HG03139 (cell line): ENCODE data around the gene GFER.
"Not testable (repeated sequence)": the region's sequence is repeated elsewhere in the genome, so short reads cannot be mapped to it uniquely, and the experiment has no call there.

Experiments used
- ATAC-seq: cut with Tn5 transposase; IDR thresholded peaks from one replicate; pipeline ENCODE4 v1.9.1; 2021; ENCODE audit not compliant: unreplicated experiment

Gene GFER

DNA sequence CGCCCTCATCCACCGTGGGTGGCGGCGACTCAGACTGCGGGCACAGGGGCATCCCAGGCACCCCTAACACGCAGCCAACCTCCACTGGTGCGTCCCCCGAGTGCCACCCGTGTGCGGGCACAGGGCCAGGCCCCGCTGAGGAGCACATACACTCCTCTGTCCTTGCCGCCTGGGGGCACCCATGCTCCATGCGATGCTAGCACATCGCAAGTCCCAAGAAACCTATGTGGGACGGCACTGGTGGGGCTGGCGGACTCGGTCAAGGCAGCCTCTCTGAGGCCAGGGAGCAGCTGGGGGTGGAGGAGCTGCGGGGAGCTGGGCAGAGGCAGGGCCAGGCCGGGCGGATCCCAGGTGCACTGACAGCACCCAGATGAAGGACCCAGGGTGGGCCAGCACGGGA lies 21.7 kb downstream of the GFER start:
- no peak for ATAC-seq

DNA sequence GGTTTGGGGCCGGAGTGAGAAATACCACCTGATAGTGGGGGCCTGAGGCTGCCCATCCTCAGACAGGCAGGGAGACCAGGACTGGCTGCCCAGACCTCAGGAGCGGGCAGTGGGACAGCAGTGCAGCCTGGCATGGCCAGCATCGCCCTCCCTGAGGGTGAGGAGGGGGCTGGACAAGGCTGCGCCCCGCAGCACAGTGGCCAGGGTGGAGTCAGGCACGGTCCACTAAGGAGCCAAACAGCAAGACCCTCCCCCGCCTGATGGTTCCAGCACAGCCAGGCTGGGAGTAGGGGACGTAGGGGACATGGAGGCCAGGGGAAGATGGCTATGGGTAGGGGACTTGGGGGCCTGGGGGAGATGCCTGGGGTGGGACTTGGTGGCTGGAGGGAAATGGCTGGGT lies 22.3 kb downstream of the GFER start:
- no peak for ATAC-seq

DNA sequence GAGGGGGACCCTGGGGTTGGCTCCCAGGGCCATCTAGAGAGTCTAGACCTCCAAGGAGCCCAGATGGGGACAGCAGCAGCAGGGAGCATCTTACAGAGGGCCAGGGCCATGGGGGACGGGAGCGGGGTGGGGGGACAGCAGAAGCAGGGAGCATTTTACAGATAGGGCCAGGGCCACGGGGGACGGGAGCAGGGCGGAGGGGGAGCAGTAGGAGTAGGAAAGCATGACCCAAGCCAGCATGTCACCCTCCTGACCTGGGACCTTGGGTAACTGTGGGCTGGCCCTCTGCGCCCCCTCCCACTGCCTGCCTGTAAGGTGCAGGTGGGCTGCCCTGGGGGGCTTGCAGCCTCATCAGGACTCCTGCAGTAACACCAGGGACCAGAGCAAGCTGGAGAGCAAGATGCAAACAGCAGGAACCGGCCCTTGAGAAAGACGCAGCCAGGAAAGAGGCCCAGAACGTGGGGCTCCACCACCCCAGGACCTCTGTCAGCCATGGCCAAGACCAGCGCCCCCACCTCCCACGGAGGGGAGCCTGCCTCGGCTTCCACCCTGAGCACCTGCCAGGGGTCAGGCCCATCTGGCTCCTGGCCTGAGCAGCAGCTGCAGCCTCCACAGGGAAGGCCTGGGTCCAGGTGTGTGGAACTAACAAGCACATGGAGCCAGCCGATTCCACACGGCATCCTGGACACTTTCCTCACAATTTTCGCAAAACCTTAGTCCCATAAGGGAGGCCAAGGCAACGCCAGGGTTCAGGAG lies 23.3 kb downstream of the GFER start:
- ATAC-seq: no peak

DNA sequence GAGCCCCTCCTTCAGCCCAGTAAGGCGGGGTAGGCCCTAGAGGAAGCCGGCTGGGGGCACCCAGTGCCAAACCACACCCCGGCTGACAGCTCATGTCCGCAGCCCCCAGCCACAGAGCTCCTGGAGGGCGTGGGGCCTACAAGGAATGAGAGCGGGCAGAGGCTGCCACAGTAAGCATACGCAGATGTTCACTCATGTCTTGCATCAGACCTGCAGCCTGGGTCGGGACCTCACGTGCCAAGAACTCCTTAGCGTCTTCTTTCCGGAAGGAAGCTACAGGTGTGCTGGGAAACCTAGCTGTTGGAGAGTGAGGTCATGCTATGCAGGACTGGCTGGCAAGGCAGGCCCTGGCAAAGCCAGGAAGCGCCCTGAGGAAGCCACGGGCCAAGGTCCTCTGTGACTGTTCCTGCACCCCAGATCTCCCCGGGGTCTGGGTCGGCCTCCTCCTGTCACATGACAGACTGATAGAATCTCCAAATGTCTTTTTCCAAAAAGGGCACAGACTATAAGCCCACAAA lies 24.1 kb downstream of the GFER start:
- no peak for ATAC-seq

DNA sequence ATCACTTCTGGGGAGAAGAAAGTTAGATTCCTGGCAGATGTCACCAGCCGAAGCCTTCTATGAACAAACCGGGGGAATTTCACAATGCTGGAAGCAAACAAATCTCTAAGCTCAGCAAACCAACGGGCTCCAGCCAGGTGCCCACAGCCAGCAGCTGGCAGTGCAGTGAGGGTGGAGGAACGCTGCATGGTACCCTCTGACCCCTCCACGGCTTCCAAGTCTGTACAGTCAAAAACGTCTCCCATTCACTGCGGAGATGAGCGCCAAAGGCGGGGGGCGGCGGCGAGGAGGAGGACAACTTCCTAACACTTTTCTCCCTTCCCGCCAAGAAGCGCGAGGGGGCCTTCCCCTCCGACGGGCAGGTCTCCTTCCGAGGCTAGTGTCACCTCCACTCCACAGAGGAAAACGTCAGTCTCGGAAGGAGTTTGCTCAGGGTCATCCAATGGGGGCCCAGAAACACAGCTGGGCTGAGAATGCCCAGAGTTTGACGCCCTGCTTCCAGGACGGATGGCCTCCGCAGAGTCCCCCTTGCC lies 24.7 kb downstream of the GFER start:
- ATAC-seq: no peak

DNA sequence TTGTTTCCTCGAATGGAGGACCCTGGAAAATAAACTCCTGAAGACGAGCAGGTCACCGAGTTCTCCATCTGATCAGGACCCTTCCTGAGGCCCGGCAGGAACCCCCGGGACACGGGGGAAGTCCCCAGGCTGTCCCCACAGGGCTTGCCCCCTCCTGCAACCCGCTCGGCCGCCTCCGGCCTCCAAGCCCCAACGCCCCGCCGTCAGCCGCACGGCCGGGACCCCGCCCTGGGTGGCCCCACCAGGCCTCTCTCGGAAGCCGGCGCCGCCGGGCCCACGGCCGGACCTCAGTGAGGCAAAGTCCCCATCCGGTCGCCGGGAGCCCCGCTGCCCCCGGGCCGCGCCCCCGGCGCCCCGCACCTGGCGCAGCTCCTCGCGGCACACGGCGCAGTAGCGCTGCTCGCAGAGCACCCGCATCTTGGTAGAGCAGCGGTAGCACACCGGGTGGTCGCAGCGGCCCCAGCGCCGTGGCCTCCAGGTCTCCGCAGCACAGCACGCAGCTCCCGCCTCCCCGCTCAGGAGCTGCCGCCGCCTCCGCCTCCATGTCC lies 25.2 kb downstream of the GFER start:
- peak; percentile 23 for ATAC-seq

DNA sequence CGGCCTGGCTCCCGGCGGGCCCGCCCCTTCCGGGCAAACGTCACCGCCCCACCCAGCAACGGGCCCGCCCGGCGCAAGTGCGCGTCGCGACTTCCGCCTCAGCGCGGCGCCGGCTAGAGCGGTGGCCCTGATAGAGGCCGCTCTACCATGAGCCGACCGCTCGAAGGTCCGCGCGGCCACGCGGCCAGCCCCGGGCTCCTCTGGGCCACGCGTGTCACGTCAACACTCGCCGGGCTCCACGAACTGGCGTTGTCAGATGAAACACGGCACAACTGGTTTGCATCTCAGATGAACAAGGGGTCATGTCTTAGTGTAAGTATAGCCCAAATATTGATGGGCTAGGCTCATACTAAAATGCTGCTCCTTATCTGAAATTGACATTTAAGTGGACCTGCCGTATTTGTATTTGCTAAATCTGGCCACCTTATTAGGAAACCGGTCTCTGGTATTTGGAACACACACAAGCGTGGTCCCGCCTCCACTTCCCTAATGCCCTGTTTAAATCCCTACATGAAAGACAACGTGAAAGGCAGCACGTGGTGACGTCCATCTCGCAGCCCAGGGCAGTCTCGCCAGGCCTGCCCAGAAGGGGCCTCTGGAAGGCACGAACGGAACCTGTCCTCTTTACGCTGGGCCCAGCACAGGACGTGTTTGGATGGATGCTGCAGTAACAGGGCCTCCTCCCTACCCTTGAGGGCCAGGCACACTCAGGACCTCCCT lies 26.0 kb downstream of the GFER start, which contains the start of gene ZNF598:
Gene ZNF598 (minus strand): TSS at position 31 of the 720 bp plus-strand sequence.
- peak; percentile 79 for ATAC-seq

DNA sequence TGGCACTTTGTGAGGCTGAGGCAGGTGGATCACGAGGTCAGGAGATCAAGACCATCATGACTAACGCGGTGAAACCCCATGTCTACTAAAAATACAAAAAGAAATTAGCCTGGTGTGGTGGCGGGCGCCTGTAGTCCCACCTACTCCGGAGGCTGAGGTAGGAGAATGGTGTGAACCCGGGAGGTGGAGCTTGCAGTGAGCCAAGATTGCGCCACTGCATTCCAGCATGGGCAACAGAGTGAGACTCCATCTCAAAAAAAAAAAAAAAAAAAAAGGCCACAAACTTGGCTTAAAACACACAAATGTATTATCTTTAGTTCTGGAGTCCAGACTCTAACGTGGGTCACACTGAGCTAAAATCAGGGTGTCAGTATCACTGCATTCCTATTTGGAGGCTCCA lies 27.7 kb downstream of the GFER start:
- not testable (repeated sequence) for ATAC-seq

DNA sequence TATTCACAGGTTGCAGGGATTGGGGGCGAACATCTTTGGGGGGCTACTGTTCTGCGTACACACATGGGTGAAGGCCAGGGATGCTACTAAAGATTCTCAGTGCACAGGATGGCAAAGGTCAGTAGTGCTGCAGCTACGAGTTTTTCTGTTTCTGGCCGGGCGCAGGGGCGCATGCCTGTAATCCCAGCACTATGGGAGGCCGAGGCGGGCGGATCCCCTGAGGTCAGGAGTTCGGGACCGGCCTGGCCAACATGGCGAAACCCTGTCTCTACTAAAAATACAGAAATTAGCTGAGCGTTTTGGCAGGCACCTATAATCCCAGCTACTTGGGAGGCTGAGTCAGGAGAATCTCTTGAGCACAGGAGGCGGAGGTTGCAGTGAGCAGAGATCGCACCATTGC lies 29.5 kb downstream of the GFER start:
- no peak for ATAC-seq

DNA sequence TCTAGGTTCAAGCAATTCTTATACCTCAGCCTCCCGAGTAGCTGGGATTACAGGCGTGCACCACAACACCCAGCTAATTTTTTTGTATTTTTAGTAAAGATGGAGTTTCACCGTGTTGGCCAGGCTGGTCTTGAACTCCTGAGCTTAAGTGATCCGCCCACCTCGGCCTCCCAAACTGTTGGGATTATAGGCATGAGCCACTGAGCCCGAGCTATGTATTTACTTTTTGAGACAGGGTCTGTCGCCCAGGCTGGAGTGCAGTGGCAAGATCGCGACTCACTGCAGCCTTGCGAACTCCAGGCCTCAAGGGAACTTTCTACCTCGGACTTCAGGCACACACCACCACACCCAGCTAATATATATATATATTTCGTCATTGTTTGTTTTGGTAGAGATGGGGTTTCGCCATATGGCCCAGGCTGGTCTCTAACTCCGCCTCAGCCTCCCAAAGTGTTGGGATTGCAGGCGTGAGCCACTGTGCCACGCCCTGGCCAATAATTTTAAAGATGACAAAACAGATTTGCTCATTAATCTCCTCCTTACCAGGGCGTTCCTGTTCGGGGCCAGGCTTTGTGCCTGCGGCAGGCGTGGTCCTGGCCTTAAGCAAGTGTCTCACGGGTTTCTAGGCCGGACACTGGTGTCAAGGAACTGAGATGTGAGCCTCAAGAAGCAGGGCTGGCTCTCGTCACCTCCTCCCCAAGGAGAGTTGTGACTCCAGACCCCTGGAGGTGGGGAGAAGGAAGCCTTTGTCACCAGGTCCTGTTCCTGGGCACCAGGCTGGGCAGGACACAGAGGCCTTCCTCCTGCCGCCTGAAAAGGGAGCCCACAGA lies 31.3 kb downstream of the GFER start:
- no peak for ATAC-seq

DNA sequence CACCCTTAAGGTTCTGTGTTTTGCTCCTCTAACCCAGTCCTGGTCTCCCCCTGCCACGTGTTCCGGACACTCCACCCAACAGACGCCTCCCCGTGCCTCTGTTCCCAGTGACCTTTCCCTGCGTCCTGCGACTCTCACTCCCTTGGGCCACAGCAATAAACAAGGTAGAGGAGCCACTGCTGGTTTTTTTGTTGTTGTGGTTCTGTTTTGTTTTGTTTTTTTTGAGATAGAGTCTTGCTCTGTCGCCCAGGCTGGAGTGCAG lies 31.9 kb downstream of the GFER start:
- no peak for ATAC-seq

DNA sequence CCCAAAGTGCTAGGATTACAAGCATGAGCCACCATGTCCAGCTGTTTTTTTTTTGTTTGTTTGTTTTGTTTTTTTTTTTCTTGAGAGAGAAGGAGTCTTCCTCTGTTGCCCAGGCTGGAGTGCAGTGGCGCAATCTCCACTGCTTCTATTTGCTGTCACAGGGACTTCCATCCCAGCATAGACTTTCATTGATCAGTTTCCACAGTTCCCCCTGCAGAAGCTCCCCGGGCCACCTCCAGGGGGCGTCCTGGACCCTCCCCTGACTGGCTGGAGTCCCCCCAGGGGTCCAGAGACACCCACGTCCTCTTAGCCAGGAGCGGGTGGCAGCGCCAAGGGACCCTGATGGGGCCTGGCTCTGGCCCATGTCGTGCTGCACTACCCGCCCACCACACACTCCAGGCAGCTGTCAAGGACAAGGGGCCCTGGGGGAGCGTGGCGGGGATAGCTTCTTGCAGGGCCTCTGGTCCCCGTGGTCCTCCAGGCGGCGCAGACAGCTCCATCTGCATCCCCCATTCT lies 32.5 kb downstream of the GFER start:
- no peak for ATAC-seq

DNA sequence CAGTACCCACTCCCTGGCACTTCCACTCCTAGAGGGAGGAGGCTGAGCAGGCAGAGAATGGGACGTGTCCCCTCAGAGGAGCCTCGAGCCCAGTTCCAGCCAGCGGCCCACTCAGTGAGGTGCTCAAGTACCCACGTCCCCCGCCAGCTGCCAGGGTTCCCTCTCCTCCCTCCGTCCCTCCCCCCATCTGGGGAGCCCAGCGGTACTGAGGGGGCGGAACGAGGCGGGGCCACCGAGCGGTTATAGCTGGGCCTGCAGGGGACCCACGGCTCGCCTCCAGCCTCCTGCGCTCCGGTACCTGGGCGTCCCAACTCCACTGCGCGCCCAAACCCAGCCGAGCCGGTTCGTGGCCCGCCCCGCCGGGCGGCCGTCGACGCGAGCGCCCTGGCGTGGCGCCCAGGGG lies 35.5 kb downstream of the GFER start, which contains the start of gene NPW:
Gene NPW (plus strand): TSS at position 268 of the 403 bp plus-strand sequence.
- no peak for ATAC-seq

DNA sequence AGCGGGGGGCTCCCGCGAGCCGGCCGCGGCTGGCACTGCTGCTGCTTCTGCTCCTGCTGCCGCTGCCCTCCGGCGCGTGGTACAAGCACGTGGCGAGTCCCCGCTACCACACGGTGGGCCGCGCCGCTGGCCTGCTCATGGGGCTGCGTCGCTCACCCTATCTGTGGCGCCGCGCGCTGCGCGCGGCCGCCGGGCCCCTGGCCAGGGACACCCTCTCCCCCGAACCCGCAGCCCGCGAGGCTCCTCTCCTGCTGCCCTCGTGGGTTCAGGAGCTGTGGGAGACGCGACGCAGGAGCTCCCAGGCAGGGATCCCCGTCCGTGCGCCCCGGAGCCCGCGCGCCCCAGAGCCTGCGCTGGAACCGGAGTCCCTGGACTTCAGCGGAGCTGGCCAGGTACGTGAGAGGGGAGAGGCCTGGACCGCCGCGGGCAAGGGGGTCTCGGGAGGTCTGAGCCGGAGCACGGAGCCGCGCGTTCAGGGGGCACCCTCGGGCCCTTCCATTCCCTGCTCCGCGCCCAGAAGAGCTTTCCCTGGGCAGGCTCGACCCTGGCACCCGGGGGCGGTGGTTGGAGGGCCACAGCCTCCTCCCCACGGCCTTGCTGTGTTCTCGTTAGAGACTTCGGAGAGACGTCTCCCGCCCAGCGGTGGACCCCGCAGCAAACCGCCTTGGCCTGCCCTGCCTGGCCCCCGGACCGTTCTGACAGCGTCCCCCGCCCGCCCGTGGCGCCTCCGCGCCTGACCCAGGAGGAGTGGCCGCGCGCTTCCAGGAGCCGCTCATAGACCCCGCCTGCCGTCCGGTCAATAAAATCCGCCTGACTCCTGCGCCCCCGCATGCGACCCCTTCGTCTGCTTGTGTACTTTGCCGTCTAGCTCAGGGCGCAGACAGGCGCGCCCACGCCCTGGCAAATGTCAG lies 36.2 kb downstream of the GFER start:
- ATAC-seq: no peak

DNA sequence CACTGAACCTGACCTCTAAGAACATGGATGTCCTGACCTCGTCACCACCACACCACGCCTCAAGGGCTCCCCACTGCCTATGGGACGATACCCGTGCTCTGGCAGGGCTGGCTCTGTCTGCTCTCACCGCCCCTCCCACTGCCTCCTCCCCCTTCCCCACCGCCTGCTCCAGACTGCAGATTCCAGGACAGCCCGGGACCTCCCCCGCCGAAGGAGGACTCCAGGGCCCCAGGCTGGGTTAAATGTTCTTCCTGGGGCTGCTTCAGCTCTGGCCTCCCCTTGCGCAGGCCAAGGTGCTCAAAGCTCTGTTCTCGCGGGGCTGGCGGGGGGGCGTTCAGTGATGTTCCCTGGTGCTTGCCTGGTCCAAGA lies 38.7 kb downstream of the GFER start:
- peak; percentile 31 for ATAC-seq

DNA sequence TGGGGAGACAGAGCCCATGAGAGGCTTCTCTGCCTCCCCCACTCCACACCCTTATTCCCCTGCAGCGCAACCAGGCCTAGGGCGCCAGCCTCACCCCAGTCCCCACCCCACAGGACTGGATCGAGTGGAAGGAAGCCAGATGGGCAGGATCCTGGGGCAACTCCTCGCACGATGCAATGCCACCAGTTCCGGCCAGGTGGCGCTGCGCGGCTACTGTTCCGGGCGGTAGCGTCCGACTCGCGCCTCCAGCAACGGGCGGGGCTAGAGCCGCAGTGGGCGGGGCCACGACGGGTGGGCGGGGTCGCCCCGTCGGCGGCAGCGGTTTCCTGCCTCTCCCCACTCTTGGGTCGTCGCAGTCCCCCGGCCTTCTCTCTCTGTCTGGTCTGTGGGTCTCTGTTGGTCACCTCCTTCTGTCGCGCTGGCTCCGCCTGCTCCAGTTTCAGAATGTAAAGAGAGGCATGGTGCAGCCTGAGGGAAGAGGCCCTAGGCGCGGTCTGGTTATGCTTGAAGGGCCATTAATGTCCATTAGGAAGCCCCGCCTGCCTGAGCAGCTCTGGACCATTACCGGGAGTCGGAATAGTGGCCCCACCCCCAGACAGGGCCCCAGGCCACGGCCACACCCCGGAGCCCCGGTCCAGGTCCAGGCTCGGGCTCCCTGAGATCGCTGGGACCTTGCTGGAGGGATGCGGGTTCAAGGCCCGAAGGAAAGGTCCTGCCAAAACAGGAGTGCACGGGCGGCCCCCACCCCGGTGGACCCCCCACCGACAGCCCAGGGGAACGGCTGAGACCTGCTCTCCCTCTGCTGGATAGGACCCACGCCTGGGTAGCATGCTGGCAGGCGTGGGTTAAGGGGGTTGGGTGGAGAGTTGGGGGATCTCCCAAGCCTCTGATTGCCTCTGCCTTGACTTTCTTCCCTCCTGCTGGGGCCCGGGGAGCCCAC lies 39.4 kb downstream of the GFER start:
- ATAC-seq: peak; percentile 57

DNA sequence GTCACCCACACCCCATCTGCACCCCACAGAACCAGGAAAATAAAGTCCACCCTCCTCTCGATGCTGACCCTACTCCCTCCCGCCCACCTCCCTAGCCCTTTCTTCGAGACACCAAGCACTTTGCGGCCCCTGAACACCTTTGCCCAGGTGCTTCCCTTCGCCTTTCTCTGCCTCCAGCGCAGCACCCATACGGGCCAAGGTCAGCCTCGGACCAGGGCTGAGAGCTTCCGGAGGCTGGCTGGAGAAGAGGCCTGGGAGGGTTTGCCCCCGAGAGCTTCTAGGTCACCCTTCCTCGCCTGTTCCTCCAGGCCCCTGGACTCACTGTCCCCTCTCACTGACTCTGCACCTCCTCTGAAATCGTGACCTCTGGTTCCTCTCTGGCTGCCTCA lies 40.0 kb downstream of the GFER start:
- no peak for ATAC-seq

DNA sequence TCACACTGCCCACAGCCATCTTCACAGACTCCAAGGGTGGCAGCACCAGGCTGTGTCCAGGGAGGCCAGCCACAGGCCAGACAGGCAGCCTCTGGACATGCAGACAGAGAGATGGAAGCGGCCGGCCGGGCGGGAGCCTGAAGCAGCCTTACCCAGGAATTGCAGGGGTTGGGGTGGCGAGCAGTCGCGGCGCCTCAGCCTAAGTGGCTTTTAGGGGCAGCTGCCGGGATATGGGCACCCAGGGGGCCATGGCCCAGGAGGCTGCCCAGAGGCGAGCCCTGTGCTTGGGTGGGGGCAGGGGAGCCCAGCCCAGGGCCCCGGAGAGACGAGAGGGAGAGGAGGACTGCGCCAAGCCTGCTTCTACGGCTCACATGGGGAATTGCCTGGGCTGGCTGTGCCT lies 41.3 kb downstream of the GFER start:
- no peak for ATAC-seq
